GM21390 (cell line): ENCODE results near the gene GRIK2.

ENCODE experiments used
- ATAC-seq: cut with Tn5 transposase; IDR thresholded peaks from one replicate; pipeline ENCODE4 v1.9.1; 2021; ENCODE audit not compliant: unreplicated experiment

GRIK2 gene

DNA sequence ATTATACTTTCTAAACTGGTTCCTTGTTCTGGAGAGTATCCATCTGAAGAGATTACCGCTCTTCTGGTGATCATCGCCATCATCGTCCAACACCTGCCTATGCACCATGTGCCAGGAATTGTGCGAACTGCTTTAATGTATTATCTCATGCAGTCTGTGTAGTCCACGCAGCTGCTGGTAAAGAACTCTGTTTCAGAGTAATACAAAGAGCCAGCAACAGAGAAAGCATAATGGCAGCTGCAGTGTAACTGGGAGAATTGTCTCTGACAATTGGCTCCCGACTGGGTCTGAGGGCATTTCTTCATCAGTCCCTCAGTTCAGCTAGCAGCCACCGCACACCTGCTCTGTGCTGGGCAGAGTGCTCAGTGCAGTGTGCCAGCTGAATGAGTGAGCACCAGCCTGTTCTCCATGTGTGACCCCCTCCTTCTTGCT lies 383.4 kb downstream of the GRIK2 start:
- ATAC-seq = no peak

DNA sequence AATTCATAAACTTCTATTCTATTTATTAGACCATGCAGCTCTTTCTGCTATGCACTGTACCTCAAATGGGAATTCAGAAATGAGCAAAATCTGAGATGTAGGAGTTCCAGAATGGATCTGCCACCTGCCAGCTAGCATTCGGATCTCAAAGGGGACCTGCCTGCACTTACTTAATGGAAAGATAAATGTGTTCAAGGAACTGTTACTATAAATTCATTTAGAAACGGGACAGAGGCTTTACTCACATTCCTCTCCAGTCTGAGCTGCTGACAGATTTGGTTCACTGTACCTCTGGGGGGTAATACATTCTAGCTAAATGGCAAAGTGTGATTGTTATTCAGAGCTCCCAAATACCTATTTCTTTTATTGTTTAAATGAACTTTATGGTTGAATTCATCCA lies 384.1 kb downstream of the GRIK2 start:
- no peak for ATAC-seq

DNA sequence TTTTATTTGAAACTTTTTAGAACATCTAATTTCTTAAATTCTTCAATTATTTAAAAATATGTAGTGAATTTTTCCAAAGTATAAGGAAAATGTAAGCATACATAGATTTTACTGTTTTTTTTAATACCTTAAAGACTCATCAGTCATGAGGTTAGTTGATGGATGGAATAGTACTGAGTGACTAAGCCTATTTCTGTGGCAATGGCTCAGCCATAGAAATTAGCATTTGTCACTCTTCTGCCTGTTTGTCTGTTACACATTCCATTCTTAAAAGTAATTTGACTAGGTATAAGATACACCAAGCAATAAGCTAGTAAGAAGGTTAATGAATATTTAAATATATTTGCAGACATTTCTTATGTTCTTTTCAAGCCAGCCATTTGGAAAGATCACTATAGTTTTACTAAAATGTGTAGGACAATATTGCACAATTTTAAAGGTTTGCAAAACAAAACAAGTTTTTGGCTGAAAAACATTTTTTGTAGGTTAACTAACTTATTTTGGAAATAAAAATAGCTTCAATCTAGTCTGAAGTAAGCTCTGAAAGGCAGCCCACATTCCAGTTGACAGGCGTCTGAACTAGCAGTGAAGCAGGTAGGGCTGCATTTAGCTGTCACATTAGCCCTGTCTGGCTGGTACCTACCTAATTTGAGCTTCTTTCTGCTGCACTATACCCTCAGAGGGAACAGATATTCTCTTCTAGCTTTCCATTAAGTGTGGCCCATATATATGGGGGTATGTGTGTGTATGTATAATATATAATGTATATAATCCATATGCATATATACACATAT lies 385.7 kb downstream of the GRIK2 start:
- ATAC-seq = no peak

DNA sequence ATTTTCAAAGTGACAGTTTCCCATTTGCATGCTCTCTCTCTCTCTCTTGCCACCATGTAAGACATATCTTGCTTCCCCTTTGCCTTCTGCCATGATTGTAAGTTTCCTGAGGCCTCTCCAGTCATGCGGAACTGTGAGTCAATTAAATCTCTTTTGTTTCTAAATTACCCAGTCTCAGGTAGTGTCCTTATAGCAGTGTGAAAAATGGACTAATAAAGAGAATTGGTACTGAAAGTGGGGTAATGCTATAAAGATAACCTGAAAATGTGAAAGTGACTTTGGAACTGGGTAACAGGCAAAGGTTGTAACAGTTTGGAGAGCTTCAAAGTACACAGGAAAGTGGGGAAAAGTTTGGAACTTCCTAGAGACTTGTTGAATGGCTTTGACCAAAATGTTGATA lies 389.8 kb downstream of the GRIK2 start:
- ATAC-seq = peak; percentile 46

DNA sequence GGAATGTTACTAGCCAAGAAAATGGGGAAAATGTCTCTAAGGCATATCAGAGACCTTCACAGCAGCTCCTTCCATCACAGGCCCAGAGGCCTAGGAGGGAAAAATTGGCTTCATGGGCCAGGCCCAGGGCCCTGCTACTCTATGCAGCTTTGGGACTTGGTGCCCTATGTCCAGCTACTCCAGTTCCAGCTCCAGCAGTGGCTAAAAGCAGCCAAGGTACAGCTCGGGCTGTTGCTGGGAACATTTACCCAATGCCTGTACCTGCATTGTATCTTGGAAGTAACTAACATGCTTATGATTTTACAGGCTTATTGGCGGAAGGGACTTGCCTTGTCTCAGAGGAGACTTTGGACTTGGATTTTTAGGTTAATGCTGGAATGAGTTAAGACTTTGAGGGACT lies 390.6 kb downstream of the GRIK2 start:
- no peak for ATAC-seq

DNA sequence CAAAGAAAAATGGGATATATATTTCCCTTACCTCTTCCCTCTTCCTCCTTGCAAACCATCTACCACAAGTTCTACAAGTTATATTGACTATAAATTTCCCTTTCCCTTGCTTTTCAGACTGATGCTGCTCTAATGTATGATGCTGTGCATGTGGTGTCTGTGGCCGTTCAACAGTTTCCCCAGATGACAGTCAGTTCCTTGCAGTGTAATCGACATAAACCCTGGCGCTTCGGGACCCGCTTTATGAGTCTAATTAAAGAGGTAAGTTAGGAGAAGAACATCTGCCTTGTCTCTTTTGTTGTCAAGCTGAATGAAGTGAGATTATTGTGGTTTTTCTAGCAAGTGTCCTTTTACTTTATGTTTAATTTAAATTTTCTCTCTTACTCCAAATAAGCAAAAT lies 406.0 kb downstream of the GRIK2 start:
- no peak for ATAC-seq

DNA sequence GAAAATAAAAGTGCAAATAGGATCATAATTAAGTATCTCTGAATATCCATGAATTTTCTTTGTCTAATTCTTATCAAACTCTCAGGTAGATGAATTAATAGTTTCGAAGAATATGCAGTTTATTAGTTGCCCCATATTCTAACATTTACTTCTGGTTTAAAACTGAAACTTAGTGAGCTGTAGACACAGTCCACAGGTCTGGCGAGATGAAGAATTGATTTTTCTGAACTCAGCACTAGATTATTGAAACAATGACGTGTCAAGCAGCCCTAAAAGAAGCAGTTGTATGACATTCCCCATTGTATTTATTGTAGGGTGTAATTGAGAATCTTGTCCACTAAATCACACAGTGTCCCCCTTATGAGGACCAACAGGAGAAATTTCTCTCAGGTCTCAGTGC lies 407.1 kb downstream of the GRIK2 start:
- ATAC-seq = no peak

DNA sequence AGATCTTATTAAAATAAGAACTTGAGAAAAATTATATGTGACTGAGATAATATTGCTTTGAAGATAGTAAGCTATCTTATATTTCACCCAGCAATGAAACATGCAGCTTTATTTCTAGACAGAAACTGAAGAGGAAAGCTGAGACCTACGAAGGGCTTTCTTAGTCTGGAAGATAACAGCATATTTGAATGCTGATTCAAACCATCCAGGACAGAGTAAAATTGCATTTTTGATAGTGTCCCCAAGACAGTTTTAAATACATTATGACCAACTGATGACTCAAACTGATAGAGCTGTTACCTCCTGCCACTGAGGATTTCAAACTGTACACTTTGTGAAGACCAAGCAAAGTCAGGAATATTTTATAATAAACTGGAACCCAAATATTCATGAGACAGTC lies 409.6 kb downstream of the GRIK2 start:
- no peak for ATAC-seq

DNA sequence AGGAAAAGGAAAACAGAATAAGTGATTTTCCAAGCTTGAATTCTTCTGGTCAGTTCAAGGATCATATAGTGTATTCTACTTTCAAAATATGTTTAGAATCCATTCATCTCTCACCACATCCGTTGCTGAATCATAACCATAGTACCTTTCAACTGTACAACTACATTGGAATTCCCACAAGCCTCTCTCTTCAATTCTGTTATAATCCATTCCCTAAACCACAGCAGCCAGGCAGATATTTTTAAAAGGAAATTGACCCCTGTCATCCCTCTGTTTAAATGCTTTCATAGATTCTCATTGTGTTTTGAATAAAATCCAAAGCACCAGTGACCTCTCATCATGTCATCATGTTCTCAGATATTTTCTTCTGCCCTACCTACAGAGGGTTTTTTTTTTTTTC lies 412.7 kb downstream of the GRIK2 start:
- ATAC-seq = no peak

DNA sequence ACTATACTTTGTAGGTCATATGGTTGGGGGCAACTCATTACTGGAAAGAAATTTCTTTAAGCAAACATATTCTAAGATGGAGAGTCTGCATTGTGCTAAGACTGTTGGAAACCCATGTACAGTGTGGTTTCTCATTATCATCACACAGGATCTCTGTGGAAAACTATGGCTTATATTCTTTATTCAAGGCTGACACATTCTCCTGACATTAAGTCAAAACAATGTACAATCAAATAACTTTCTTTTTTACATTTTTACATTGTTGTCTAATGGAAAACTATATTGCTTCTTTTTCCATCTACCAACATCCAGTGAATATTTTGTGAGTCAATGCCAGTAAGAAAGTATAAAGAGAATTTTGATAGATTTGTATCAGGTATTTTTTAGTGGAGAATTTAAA lies 417.6 kb downstream of the GRIK2 start:
- no peak for ATAC-seq

DNA sequence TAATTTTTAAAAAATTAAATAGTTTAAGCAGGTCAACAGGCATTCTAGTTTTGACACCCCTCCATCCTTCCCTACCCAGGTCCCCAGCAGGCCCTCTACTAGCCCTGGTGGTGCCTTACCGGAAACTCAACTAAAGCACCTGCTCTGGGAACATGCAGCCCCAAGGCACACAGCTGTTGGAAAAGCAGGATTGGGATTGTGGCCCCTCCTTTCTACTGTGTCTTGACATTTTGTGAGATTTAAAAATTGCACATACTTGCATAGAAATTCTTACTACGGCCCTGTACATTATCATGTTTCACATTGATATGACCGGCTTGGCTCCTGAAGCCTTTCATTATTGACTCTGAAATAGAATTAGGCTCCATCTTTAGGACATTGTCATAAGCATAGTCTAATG lies 423.2 kb downstream of the GRIK2 start:
- no peak for ATAC-seq

DNA sequence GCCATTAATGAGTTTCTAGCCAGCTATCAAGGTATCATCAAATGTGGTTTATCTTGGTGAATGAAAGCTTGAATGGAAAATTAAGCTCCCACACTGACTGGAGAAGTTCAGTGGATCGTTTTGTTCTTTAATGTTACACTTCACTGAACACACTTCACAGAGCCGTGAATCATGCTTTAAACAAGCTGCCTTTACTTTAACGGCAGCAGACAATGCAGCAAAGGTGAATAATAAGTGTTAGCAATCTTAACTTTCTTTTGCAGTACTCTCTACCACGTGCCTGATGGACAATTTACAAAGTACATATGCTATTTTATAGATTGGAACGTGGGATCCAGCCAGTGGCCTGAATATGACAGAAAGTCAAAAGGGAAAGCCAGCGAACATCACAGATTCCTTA lies 424.5 kb downstream of the GRIK2 start:
- ATAC-seq = no peak

DNA sequence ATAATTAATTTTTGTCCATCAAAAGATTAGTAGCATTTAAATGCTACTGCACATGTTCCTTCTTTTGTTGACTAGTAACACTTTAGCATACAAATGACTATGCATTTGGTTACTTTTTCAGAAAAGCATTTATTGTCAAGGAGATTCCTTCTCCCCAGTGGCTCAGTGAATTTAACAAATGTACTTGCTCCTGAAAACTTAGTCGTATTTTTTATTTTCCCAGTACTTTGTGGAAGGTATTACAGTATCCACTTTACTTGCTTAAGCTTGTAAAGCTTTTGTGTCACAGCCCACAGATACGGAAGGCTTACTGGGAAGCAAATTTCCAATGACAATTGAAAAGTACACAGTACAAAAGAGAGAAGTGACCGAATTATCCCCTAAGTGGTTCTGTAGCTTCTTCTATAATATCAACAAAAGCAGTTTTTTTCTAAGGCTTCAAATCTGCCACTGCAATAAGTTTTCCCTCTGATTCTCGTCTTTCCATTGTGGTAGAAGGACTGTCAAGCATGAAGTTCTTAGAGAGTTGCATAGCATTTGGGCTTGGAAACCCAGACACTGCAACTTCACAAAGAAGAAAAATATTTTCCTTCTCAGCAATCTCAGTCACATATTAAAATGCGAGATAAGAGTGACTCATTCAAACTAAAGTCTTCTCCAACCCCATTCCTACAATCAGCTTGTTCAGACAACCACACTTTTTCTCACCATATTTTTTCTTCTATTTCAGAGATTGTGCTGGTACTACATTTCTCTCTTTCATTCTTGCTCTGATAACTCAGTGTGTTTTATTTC lies 431.2 kb downstream of the GRIK2 start:
- ATAC-seq = no peak

DNA sequence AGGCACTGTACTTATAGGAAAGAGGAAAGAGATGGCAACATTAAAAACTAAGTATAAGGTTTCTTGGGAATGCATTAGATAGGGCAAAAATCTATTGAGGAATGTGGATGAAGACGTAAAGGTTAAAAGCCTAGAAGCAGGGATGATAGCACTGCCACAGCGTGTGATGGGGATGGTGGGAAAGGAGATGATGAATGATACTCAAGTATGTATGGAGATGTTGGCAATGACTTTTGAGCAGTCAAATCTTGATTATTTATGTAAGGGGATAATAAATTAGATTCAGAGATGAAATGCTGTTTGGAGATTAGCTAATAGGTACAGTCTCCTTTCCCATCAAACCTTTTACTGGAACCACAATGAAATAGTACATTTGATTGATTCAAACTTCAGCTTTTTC lies 432.8 kb downstream of the GRIK2 start:
- ATAC-seq = no peak

DNA sequence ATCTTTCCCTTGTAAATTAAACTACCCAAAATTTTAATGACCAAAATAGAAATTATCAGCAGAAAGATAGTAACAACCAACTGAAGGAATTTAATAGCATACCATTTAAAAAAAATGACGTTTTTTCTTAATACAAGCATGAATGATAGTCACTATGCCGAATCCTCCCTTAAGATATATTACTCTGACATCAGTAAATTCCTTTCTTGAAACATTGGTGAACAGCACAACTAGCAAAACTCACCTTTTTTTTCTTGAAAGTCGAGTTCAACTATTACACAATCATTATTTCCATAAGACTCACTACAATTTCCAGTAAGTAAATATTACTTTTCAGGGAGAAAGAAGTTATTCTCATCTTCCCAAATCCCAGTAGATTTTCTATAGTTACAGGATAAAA lies 433.2 kb downstream of the GRIK2 start:
- ATAC-seq = no peak

DNA sequence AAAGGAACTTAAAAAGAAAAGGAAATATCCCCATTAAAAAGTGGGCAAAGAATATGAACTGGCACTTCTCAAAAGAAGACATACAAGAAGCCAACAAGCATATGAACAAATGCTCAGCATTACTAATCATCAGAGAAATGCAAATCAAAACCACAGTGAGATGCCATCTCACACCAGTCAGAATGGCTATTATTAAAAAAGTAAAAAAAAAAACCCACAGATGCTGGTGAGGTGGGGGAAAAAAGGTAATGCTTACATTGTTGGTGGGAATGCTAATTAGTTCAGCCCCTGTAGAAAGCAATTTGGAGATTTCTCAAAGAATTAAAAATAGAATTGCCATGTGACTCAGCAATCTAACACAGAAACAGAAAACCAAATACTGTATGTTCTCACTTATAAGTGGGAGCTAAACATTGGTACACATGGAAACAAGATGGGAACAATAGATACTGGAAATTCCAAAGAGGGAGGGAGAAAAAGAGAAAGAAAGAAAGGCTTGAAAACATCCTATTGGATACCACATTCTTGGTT lies 437.1 kb downstream of the GRIK2 start:
- no peak for ATAC-seq

DNA sequence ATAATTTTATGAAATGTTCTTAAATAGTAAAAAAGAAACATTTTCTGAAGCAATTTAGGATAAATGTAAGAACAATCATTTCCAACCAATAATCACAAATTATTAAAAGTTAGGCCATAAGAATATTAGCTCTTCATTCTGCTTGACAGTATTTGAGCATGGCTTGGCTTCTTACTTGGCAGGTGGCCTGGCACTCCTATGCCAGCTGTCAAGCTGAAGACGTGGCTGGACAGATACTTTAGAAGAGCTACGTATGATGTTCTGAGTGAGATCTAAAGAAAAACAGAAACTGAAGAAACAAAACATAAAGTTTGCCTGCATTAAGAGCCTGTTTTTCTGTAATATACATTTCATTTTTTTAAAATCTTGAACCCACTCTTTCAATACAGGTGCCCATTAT lies 438.9 kb downstream of the GRIK2 start:
- no peak for ATAC-seq

DNA sequence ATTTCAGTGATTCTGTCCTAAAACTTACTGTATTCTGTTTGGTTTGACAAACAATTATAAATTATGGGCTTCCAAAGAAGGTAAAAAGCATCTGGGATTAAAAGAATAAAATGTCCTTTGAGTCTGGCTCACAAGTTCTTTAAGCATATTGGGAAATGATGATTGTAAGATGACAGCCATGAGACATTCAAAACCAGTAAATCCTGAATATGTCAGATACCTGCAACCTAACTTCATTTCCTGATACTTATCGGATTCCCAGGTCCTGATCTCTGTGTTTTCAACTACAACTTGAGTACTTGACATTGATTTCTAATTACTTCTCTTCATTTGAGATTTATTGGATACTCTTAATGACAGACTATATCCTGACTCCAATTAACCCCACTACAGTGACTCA lies 446.6 kb downstream of the GRIK2 start:
- no peak for ATAC-seq

DNA sequence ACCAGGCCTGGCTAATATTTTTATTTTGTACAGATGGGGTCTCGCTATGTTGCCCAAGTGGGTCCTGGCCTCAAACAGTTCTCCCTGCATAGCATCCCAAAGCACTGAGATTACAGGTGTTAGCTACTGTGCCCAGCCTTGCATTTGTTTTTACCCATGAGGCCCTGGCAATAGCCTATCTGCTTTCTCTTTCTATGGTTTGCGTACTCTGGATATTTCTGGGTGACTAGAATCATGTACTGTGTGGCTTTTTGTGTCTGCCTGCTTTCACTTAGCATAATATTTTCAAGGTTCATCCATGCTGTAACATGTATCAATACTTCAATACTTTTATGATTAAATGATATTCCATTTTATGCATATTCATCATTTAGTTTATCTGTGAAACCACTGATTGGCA lies 451.7 kb downstream of the GRIK2 start:
- ATAC-seq = peak; percentile 67

DNA sequence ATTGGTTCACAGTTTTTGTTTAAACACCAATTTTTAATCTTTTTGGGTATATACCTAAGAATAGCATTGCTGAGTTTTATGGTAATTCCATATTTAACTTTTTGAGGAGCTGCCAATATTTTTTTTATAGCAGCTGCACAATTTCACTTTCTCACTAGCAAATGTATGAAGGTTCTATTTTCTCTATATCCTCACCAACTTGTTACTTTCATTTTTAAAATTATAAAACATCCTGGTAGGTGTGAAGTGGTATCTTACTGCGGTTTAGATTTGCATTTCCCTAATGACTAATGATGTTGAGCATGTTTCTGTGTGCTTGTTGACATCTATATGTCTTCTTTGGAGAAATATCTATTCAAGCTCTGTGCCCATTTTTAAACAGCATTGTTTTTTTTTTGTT lies 452.1 kb downstream of the GRIK2 start:
- ATAC-seq = peak; percentile 96

DNA sequence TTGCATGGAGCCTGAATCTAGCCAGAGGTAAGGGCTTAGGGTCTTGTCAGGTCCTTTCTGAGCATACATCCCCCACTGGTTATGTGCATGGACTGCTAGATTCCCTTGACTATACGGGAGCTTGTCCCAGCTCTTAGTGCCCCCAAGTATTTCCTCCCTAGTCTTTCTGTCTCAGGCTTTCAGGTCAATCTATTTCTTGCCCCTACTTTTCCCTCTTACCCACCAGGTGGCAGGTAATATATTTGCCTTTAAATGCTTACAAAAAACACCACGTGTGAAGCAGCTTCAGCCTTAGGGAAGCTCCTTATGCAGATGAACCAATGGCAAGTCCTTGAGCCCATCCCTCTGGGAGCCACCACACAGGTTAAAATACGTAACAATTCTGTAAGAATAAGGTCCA lies 454.2 kb downstream of the GRIK2 start:
- ATAC-seq = no peak

DNA sequence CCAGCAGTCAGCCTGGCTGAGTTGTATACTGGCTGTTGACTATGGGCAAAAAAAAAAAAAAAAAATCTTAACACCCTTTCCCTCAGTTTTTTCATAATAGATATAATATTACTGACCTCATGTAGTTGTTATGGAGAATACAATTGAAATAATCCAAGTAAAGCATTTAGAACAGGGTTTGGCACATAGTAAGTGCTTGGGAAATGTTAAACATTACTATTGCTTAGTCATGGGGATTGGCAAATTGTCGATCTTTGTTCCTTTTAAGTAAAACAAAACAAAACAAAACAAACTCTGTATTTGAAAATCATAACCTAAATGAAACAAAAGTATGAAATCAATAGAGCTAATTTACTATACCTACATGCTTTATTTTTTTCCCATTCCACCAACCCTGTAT lies 458.4 kb downstream of the GRIK2 start:
- no peak for ATAC-seq
